Ecto neural progenitor cell (in vitro differentiated cells): ENCODE results near the gene FUOM.

ENCODE experiments used
- DNase-seq: peaks from one replicate; pipeline ENCODE4 v3.0.0-alpha.2; 2018; ENCODE audit warnings: low spot score

The FUOM gene

GRCh38 chr10:133357285-133358161 is at the start of gene FUOM:
Gene FUOM (minus strand): TSS chr10:133358019. CDS start chr10:133358007, 12 bp downstream.
- DNase-seq = peak; percentile 84

DNA sequence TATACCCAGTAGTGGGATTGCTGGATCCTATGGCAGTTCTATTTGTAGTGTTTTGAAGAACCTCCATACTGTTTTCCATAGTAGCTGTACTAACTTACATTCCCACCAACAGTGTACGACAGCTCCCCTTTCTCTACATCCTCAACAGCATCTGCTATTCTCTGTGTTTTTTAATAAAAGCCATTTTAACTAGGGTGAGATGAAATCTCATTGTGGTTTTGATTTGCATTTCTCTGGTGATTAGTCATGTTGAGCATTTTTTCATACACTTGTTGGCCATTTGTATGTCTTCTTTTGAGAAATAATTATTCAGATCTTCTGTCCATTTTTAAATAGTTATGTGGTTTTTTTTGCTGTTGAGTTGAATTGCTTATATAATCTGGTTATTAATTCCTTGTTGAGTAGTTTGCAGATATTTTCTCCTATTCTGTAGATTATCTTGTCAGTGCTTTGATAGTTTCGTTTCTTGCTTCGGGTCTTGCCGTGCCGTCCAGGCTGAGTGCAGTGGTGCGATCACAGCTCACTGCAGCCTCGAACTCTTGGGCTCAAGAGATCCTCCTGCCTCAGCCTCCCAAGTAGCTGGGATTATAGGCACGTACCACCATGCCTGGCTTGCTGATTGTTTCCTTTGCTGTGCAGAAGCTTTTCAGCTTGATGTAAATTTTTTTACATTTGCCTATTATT is 48.2 kb upstream of the FUOM start:
- no peak for DNase-seq

DNA sequence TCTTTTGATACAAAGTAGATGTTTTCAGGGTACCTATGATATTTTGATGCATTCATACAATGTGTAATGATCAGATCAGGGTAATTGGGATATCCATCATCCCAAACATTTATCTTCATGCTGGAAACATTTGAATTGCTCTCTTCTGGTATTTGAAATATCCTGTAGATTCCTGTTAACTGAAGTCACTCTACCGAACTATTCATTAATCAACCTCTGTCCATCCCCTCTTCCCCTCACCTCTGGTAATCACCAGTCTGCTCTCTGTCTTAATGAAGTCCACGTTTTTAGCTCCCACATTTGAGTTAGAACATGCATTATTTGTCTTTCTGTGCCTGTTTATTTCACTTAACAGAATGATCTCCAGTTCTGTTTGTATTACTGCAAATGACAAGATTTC is 47.5 kb upstream of the FUOM start:
- no peak for DNase-seq

GRCh38 chr10:133403784-133404183 is 46.0 kb upstream of the FUOM start:
- DNase-seq = no peak

- DNase-seq = no peak
These were observed 45.5 kb upstream of the FUOM start for GRCh38 chr10:133403359-133403758.

- no peak for DNase-seq
These were observed 44.3 kb upstream of the FUOM start for GRCh38 chr10:133401981-133402725.

- no peak for DNase-seq
These were observed 43.7 kb upstream of the FUOM start for GRCh38 chr10:133401500-133401899.

DNA sequence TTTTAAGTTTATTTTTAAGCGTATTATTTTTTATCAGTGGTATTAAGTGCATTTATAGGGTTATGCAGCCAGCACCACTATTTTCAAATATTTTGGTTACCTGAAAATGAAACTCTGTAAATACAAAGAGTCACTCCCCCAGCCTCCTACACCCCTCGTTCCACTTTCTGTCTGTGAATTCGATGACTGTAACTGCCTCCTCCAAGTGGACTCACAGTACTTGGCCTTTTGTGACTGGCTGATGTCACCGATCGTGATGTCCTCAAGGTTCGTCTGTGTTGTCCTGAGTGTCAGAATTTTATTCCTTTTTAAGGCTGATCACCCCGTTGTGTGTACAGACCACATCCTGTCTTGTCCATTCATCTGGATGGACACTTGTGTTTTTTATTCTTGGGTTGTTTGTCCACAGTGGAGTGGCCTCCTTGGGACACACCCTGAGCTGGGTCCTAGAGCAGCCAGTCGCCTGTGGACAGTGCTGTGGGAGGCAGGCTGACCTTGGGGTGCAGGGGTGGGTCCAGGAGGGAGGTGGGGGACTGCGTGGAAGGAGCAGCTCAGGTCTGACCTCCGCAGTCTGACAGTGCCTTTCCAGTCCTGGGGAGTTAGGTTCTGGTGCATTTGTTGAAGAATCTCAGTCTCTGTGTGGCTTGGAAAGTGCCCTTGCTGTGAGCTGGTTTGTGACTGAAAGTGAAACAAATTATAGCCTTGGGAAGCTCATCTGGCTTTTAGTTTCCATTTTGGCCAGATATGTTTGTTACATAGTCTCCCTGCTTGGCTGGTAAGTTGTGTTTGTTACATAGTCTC is 43.0 kb upstream of the FUOM start:
- no peak for DNase-seq

GRCh38 chr10:133399123-133399601 is 41.3 kb upstream of the FUOM start:
- DNase-seq = no peak

DNA sequence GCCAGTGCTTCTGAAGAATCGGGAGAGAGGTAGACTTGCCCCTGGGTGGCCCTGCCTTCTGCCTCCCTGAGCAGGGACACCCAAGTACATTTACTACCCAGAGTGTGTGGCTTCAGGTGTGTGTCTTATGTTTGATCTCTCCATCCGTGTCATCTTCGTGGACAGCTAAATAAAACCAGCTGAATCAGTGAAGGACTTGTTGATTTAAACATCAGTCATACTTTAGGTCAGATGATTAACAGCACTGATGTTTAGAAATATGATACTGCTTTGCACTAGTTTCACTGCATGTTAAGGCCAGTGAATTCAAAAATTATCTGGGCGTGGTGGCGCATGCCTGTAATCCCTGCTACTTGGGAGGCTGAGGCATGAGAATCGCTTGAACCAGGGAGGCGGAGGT is 40.1 kb upstream of the FUOM start:
- no peak for DNase-seq

- DNase-seq = no peak
These were observed 38.3 kb upstream of the FUOM start for GRCh38 chr10:133396035-133396624.

DNA sequence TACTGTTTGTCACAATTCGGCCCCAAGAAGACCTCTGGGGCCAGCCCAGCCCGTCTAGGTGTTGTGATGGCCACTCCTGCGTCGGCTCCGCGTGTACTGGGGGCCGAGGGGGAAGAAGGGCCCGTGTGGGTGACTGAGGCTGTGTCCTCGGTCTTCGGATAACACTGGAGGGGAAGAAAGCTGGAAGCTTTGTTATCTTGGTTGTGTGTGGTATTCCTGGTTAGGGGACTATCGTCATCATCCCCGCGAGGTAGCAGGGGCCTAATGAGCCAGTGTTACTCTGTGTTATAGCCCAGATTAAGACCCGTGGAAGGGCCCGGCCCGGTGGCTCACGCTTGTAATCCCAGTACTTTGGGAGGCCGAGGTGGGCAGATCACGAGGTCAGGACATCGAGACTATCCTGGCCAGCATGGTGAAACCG is 37.0 kb upstream of the FUOM start:
- no peak for DNase-seq

DNA sequence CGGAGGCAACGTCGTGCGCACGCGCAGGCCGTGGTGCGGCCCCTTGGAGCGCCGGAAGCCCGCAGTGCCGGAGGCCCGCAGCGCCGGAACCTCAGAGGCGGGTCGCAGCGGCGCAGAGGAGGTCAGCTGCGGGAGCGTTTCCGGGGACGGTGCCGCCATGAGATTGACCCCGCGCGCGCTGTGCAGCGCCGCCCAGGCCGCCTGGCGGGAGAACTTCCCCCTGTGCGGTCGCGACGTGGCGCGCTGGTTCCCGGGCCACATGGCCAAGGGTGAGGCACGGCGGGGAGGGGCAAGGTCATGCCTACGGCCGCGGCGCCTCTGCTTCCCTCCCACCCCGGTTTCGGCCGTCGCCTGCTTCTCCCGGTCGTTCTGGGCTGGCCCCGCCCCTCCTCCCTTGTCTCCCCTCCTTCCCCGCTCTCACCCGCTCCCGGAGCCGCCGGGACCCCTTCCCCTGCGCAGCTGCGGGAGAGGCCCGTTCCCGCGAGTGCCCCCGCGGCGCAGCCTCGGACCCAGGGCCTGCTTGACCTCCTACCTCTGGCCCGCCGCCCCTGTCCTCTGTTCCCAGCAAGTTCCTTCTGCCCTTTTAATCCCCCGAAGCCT is 36.3 kb upstream of the FUOM start, which contains the start of gene MTG1:
TSS of gene MTG1 (plus strand) at position 94 of the 600 bp plus-strand sequence. CDS start at position 158, 64 bp downstream.
- DNase-seq = peak; percentile 96

- DNase-seq = no peak
These were observed 35.7 kb upstream of the FUOM start for GRCh38 chr10:133393401-133394063.

GRCh38 chr10:133391761-133392518 is 34.1 kb upstream of the FUOM start:
- DNase-seq = no peak

- no peak for DNase-seq
These were observed 33.4 kb upstream of the FUOM start for GRCh38 chr10:133391249-133391635.

- DNase-seq = no peak
These were observed 32.9 kb upstream of the FUOM start for GRCh38 chr10:133390597-133391248.

DNA sequence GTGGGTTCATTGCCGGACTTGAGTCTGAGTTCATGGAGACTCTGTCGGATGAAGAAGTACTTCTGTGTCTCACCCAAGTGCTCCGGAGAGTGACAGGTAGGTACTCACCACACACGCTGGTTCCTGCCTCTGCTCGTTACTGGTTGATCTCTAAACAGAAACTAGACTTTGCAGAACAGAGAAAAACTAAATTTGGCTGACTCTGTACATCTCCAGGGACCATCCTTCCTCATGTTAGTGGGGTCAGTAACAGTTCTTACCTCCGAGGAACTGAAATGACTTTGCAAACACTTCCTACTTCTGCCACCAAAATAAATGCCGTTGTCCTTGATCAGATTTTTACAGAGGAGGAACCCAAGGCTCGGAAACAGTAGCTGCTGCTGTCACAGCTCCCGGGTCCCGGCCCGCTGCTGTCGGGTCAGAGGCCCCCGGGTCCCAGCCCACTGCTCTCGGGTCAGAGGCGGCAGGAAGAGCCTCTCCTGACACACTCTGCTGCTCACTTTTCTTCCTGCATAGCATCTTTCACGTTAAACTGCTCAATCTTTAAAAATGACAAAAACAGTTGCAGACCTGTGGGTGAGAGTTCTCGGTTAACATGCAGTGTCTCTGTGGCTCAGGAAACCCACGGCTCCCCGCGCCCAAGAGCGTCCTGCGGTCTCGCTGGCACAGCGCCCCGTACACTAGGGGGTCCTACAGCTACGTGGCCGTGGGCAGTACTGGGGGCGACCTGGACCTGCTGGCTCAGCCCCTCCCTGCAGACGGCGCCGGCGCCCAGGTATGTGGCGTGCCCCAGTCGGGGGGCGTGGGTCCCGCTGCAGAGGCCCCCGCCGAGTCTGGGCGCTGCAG is 31.4 kb upstream of the FUOM start:
- DNase-seq = no peak
